Suprapubic skin (tissue), 4 donors: Measurements from ENCODE around the gene ANKRD60.

ENCODE experiments used
- CTCF ChIP-seq, 2 donors: fragments of 200-600 bp in 1 of 2; fragments of 450-650 bp in 1 of 2; sonication (generic) in 1 of 2; IDR thresholded peaks; one replicate each; pipeline ENCODE4 v1.5.1; 2016 to 2019; ENCODE audit warnings: antibody characterized with exemption in 2 of 2, mild to moderate bottlenecking in 1 of 2, moderate library complexity in 1 of 2
- EP300 ChIP-seq: sonication (generic); formaldehyde crosslinking; IDR thresholded peaks from one replicate; pipeline ENCODE4 v1.6.1; 2017; ENCODE audit warnings: antibody characterized with exemption
- POLR2A ChIP-seq, 2 donors: fragments of 450-650 bp; IDR thresholded peaks; one replicate each; pipeline ENCODE4 v1.6.1; 2017; ENCODE audit warnings: antibody characterized with exemption in 2 of 2, mild to moderate bottlenecking in 2 of 2, moderate library complexity in 2 of 2
- POLR2AphosphoS5 ChIP-seq, 3 donors: sonication (generic); formaldehyde crosslinking; IDR thresholded peaks; one replicate each; pipeline ENCODE4 v1.6.1; 2017; ENCODE audit warnings: antibody characterized with exemption in 3 of 3

DNA sequence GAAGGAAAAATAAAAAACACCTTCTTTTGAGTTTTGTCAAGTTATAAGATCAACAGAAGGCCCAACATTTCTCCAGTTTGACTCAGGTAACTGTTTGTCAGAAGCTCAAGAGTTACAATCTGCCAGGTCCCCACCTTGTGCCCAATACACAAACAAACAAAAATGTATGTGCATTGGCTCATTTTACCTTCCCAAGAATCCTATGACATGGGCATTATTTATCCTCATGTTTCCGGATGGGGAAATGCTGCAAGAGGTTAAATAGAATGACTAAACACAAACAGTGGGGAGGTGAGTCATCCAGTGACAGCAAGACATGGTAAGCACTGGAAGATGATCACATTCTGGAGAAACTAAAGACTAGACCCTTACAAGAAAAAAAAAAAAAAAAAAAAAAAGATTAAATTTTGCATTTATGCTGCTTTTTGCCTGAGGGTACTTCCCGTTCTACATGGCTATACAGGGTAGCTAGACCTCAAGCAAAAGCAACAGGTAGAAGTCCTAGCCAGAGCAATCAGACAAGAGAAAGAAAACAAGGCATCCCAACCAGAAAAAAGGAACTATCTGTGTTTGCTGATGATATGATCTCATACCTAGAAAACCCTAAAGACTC lies 23.6 kb upstream of the ANKRD60 start:
- TF ChIP-seq POLR2A (IDR thresholded peaks at IDR 0.05) (no peak), EP300 (no peak), CTCF (IDR thresholded peaks at IDR 0.05) (no peak), POLR2AphosphoS5 (IDR thresholded peaks at IDR 0.05) (no peak)
